Measurements from ENCODE around the gene GPC6.

DNA sequence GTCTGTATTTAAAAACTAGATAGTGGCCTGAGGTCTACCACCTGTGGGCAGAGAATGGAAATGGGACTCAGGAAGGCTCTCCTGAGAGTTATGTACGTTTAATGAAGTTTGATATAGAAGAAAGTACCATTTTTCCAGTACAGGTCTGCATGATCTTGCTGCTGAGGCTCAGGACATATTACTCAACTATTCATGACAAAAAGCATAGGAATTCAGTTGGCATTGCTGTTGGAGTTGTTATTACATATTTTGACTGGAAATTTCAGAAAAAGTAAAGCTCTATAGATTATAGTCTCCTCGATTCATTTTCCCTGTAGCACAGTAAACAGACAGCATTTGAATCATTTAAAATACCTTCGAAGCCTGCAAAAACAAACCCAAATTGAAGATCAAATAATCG lies 783.1 kb downstream of the GPC6 start:
- TF ChIP-seq CHCHD3 (CRISPR knock-in tag; IDR thresholded peaks at IDR 0.05) = no peak
- TF ChIP-seq, protein P1, sequence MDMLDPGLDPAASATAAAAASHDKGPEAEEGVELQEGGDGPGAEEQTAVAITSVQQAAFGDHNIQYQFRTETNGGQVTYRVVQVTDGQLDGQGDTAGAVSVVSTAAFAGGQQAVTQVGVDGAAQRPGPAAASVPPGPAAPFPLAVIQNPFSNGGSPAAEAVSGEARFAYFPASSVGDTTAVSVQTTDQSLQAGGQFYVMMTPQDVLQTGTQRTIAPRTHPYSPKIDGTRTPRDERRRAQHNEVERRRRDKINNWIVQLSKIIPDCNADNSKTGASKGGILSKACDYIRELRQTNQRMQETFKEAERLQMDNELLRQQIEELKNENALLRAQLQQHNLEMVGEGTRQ (CRISPR knock-in tag; IDR thresholded peaks at IDR 0.05) = no peak
- no peak for TF ChIP-seq ERF (CRISPR knock-in tag; IDR thresholded peaks at IDR 0.05)
- no peak for TF ChIP-seq BCLAF1 (IDR thresholded peaks at IDR 0.05; ENCODE audit: borderline replicate concordance in 1 of 2, control insufficient read depth in 1 of 2, low read depth in 2 of 2, low read length in 1 of 2)
- no peak for TF ChIP-seq CHD2 (IDR thresholded peaks at IDR 0.05; ENCODE audit: low read depth, low read length)
- TF ChIP-seq CBX8 (IDR thresholded peaks at IDR 0.05; ENCODE audit: borderline replicate concordance, extremely low read depth, low read depth, low read length, poor library complexity, severe bottlenecking) = no peak
- no peak for TF ChIP-seq MAFK (IDR thresholded peaks at IDR 0.05; ENCODE audit: low read length)
- TF ChIP-seq, protein P2, sequence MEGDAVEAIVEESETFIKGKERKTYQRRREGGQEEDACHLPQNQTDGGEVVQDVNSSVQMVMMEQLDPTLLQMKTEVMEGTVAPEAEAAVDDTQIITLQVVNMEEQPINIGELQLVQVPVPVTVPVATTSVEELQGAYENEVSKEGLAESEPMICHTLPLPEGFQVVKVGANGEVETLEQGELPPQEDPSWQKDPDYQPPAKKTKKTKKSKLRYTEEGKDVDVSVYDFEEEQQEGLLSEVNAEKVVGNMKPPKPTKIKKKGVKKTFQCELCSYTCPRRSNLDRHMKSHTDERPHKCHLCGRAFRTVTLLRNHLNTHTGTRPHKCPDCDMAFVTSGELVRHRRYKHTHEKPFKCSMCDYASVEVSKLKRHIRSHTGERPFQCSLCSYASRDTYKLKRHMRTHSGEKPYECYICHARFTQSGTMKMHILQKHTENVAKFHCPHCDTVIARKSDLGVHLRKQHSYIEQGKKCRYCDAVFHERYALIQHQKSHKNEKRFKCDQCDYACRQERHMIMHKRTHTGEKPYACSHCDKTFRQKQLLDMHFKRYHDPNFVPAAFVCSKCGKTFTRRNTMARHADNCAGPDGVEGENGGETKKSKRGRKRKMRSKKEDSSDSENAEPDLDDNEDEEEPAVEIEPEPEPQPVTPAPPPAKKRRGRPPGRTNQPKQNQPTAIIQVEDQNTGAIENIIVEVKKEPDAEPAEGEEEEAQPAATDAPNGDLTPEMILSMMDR (IDR thresholded peaks at IDR 0.05 in 2 of 3, conservative IDR thresholded peaks at IDR 0.05 in 1 of 3; ENCODE audit: insufficient read depth in 2 of 3, low read depth in 1 of 3, low read length in 3 of 3) = no peak
- no peak for TF ChIP-seq BHLHE40 (IDR thresholded peaks at IDR 0.05; ENCODE audit: low read length)
- TF ChIP-seq ZNF212 (CRISPR knock-in tag; IDR thresholded peaks at IDR 0.05) = no peak
- no peak for TF ChIP-seq ZNF140 (CRISPR knock-in tag; IDR thresholded peaks at IDR 0.05)
- TF ChIP-seq TRIM24 (IDR thresholded peaks at IDR 0.05) = no peak
